ENCODE results near the gene SELENOO. TPM values are rescaled to one million over a fixed set of nuclear protein-coding genes. Genes with fewer than 3 reads are reported as not detected.

SELENOO gene
- polyA plus RNA-seq, 1 of the 3 experiments (the other 2 are of a cell fraction) = 26.7 TPM

GRCh38 chr22:50218996-50219727 lies 18.4 kb downstream of the SELENOO start:
- Histone ChIP-seq H3K36me3 (replicated peaks in 1 of 2; ENCODE audit: control insufficient read depth in 1 of 2, insufficient read depth in 2 of 2, low read length in 1 of 2) (peaks cover 11 to 77% of the 10 kb centered on the region in 2 experiments), H2AFZ (ENCODE audit: low read depth) (no peak overlapping the region), H3K9me2 (no peaks in the 10 kb centered on the region), H3K27ac (ENCODE audit: low read depth in 2 of 2, low read length in 1 of 2) (no peak overlapping the region), H3F3A (replicated peaks; ENCODE audit: insufficient read depth) (no peaks in the 10 kb centered on the region), H3K4me3 (ENCODE audit: low read depth in 2 of 2, low read length in 1 of 2) (no peak overlapping the region), H3K27me3 (ENCODE audit: insufficient read depth) (no peaks in the 10 kb centered on the region), H3K4me1 (ENCODE audit: control insufficient read depth in 1 of 2, insufficient read depth in 2 of 2, low read depth in 1 of 2, low read length in 1 of 2) (peaks cover 0 to 22% of the 10 kb centered on the region in 2 experiments; a peak in 1 of 4 replicates), H3K9me3 (no peaks in the 10 kb centered on the region), H3K79me2 (ENCODE audit: insufficient read depth) (peaks cover 6% of the 10 kb centered on the region; the same call in 1 of the 2 replicates), H3K4me2 (no peak overlapping the region), H3K9ac (no peak overlapping the region), H4K20me1 (ENCODE audit: insufficient read depth) (peaks cover 10% of the 10 kb centered on the region; the same call in 1 of the 2 replicates)
- 92% methylated on average over 31 of the region's 42 CpGs for WGBS (ENCODE audit: low lambda C conversion rate)
- peak; percentile 58; the same call in 1 of the 2 replicates for TF ChIP-seq USF1 (IDR thresholded peaks at IDR 0.05; ENCODE audit: borderline replicate concordance, low read depth)
- peak; percentile 66 for TF ChIP-seq MAX (IDR thresholded peaks at IDR 0.05; ENCODE audit: low read depth)
- peak; percentile 92 for TF ChIP-seq MXI1 (IDR thresholded peaks at IDR 0.05; ENCODE audit: low read depth, low read length)
- no peak for TF ChIP-seq SIN3A (IDR thresholded peaks at IDR 0.05; ENCODE audit: borderline replicate concordance, low read depth, low read length)
- TF ChIP-seq USF2 (IDR thresholded peaks at IDR 0.05; ENCODE audit: borderline replicate concordance, low read depth, low read length) = peak; percentile 37; the same call in 1 of the 2 replicates
- no peak; the same call in 1 of the 2 replicates for TF ChIP-seq NFIC (IDR thresholded peaks at IDR 0.05; ENCODE audit: borderline replicate concordance)
- POLR2A ChIA-PET = no interaction called here
- DNase-seq = peak; percentile 87
- CTCF ChIA-PET = interaction anchor here (1.0 to 2.7 kb wide), 4 partner anchors 11 to 72 kb away, joined by 3 to 12 read pairs (median 4); no protein-coding TSS in a partner anchor

GRCh38 chr22:50219800-50220602 lies 19.2 kb downstream of the SELENOO start:
- no peaks in the 10 kb centered on the region for H3K79me2 ChIP-seq (ENCODE audit: insufficient read depth)
- H3K9ac ChIP-seq = no peak overlapping the region
- H3K27me3 ChIP-seq (ENCODE audit: insufficient read depth) = no peaks in the 10 kb centered on the region
- H3K9me3 ChIP-seq = no peaks in the 10 kb centered on the region
- WGBS (ENCODE audit: low lambda C conversion rate) = 94% methylated on average over 19 of the region's 25 CpGs
- ChIA-PET POLR2A (no interaction called here), CTCF (interaction anchor here (1.0 to 2.7 kb wide), 6 partner anchors 12 to 70 kb away, joined by 3 to 12 read pairs (median 3); no protein-coding TSS in a partner anchor)
- no peak overlapping the region for H2AFZ ChIP-seq (ENCODE audit: low read depth)
- DNase-seq = no peak
- peaks cover 0 to 19% of the 10 kb centered on the region in 2 experiments; a peak in 1 of 4 replicates for H3K4me1 ChIP-seq (ENCODE audit: control insufficient read depth in 1 of 2, insufficient read depth in 2 of 2, low read depth in 1 of 2, low read length in 1 of 2)
- peaks cover 10% of the 10 kb centered on the region; the same call in 1 of the 2 replicates for H4K20me1 ChIP-seq (ENCODE audit: insufficient read depth)
- H3K9me2 ChIP-seq = no peaks in the 10 kb centered on the region
- peaks cover 3 to 78% of the 10 kb centered on the region in 2 experiments for H3K36me3 ChIP-seq (replicated peaks in 1 of 2; ENCODE audit: control insufficient read depth in 1 of 2, insufficient read depth in 2 of 2, low read length in 1 of 2)
- H3F3A ChIP-seq (replicated peaks; ENCODE audit: insufficient read depth) = no peaks in the 10 kb centered on the region
- H3K27ac ChIP-seq (ENCODE audit: low read depth in 2 of 2, low read length in 1 of 2) = no peak overlapping the region; a peak in 1 of 4 replicates
- no peak overlapping the region for H3K4me3 ChIP-seq (ENCODE audit: low read depth in 2 of 2, low read length in 1 of 2)
- H3K4me2 ChIP-seq = no peak overlapping the region
- TF ChIP-seq RFX5 (IDR thresholded peaks at IDR 0.05; ENCODE audit: low read length) = no peak
- no peak for TF ChIP-seq POLR2AphosphoS5 (IDR thresholded peaks at IDR 0.05; ENCODE audit: low read depth, low read length)
- TF ChIP-seq TEAD4 (IDR thresholded peaks at IDR 0.05; ENCODE audit: borderline replicate concordance, insufficient read depth) = no peak
- no peak for TF ChIP-seq ZBTB33 (IDR thresholded peaks at IDR 0.05; ENCODE audit: borderline replicate concordance, low read depth)
- TF ChIP-seq TAF1 (IDR thresholded peaks at IDR 0.05; ENCODE audit: borderline replicate concordance, low read depth, low read length) = no peak
- TF ChIP-seq EP300 (IDR thresholded peaks at IDR 0.05; ENCODE audit: borderline replicate concordance in 1 of 2, low read depth in 1 of 2, low read length in 1 of 2) = no peak
- no peak for TF ChIP-seq TCF12 (IDR thresholded peaks at IDR 0.05)
- no peak for TF ChIP-seq PBX3 (IDR thresholded peaks at IDR 0.05)
- TF ChIP-seq SIN3A (IDR thresholded peaks at IDR 0.05; ENCODE audit: borderline replicate concordance, low read depth, low read length) = no peak
- TF ChIP-seq JUND (IDR thresholded peaks at IDR 0.05) = no peak
- TF ChIP-seq NRF1 (IDR thresholded peaks at IDR 0.05; ENCODE audit: low read depth, low read length) = no peak
- TF ChIP-seq CHD2 (IDR thresholded peaks at IDR 0.05; ENCODE audit: low read length, partially characterized antibody) = no peak
- TF ChIP-seq FOXJ3 (CRISPR knock-in tag; IDR thresholded peaks at IDR 0.05) = no peak
- no peak for TF ChIP-seq MEF2A (IDR thresholded peaks at IDR 0.05; ENCODE audit: borderline replicate concordance, low read depth)
